Lung (tissue), 12 donors: ENCODE measurements around the gene ATP6V1E1. TPM values are rescaled to one million over a fixed set of nuclear protein-coding genes. Genes with fewer than 3 reads are reported as not detected.

Experiments
- ATAC-seq: fragments of 200-7000 bp; cut with Tn5 transposase; one replicate; pipeline ENCODE4 v1.9.1; 2020; ENCODE audit warnings: moderate number of reproducible peaks; ENCODE audit not compliant: insufficient read depth, low FRiP score
- DNase-seq, 3 donors: peaks; one replicate each; pipeline ENCODE4 v3.0.0-alpha.2; 2013 to 2017
- H3K27ac ChIP-seq, 2 donors: one replicate each; pipeline ENCODE4 v1.5.1; 2013; ENCODE audit warnings: mild to moderate bottlenecking in 2 of 2, moderate library complexity in 2 of 2, control low read depth in 1 of 2, inconsistent platforms in 1 of 2, low read depth in 1 of 2, low read length in 1 of 2
- H3K27me3 ChIP-seq, 3 donors: one replicate each; pipeline ENCODE4 v1.5.1; 2013; ENCODE audit warnings: low read length in 2 of 3; ENCODE audit not compliant: control insufficient read depth in 3 of 3, insufficient read depth in 3 of 3
- H3K36me3 ChIP-seq, 4 donors: one replicate each; pipeline ENCODE4 v1.5.1; 2013; ENCODE audit warnings: low read length in 4 of 4, mild to moderate bottlenecking in 1 of 4, moderate library complexity in 1 of 4; ENCODE audit not compliant: control insufficient read depth in 4 of 4, insufficient read depth in 4 of 4
- H3K4me1 ChIP-seq, 5 donors: one replicate each; pipeline ENCODE4 v1.5.1; 2013; ENCODE audit warnings: low read length in 5 of 5, mild to moderate bottlenecking in 2 of 5, moderate library complexity in 1 of 5; ENCODE audit not compliant: control insufficient read depth in 5 of 5, insufficient read depth in 5 of 5
- H3K4me3 ChIP-seq: one replicate; pipeline ENCODE4 v1.5.1; 2013; ENCODE audit warnings: mild to moderate bottlenecking, control low read depth, moderate library complexity
- H3K9ac ChIP-seq, 2 donors: one replicate each; pipeline ENCODE4 v1.5.1; 2013; ENCODE audit warnings: low read length in 2 of 2, control low read depth in 1 of 2; ENCODE audit not compliant: insufficient read depth in 1 of 2
- H3K9me3 ChIP-seq, 4 donors: one replicate each; pipeline ENCODE4 v1.5.1; 2013; ENCODE audit warnings: low read length in 3 of 4, mild to moderate bottlenecking in 1 of 4, moderate library complexity in 1 of 4; ENCODE audit not compliant: control insufficient read depth in 4 of 4, insufficient read depth in 3 of 4
- CTCF ChIP-seq: IDR thresholded peaks from 2 replicates; pipeline ENCODE4 v1.5.1; 2012; ENCODE audit warnings: mild to moderate bottlenecking; ENCODE audit errors: control extremely low read depth, extremely low read depth
- WGBS, 2 donors: extraction: QIAGEN DNeasy Blood & Tissue Kit; methylation state at CpG; one replicate each; pipeline ENCODE4 v1.1.7; 2013; 5-methylcytosine and 5-hydroxymethylcytosine counted together
- polyA plus RNA-seq, 2 donors: library from polyadenylated mRNA; stranded (reverse); fragments of 200-250 nt; gene quantifications; one replicate each; pipeline ENCODE4 v1.2.1, GENCODE V29; 2013
- total RNA-seq, 2 donors: library from RNA; depleted of rRNA in 1 of 2; stranded (reverse); fragments of >200 nt in 1 of 2; gene quantifications; one replicate each; pipeline ENCODE4 v1.2.1, GENCODE V29; 2014 to 2021
- donor health status: control.
- donor health status: control.
- donor health status: Bipolar disorder and iron deficiency.
- donor health status: healthy.
- donor health status: DM: yes; HTN: yes; CAD: no.

The ATP6V1E1 gene
- total and polyA plus RNA-seq, 4 donors, result 109 to 199 (median 124) TPM

- TF ChIP-seq CTCF, result no peak
- no peaks in the 10 kb centered on the region for H3K36me3 ChIP-seq
- H3K4me1 ChIP-seq, result peaks cover 3 to 14% (median 6%) of the 10 kb centered on the region in 5 donors
- no peak for ATAC-seq
- DNase-seq, result no peak
- H3K27me3 ChIP-seq, result no peaks in the 10 kb centered on the region
- H3K27ac ChIP-seq, result no peak overlapping the region
- H3K9ac ChIP-seq, result no peak overlapping the region
- WGBS, 2 donors, result 78 to 79% methylated on average over 5 of the region's 5 CpGs
- H3K9me3 ChIP-seq, result no peaks in the 10 kb centered on the region
- H3K4me3 ChIP-seq, result no peak overlapping the region
These were observed 53.4 kb downstream of the ATP6V1E1 start for GRCh38 chr22:17575151-17575550.

- Histone ChIP-seq H3K4me3 (no peak overlapping the region), H3K9ac (peak overlapping the region; percentile 37 to 73), H3K4me1 (peaks cover 12 to 25% (median 14%) of the 10 kb centered on the region in 5 donors), H3K36me3 (no peaks in the 10 kb centered on the region), H3K27me3 (no peaks in the 10 kb centered on the region), H3K27ac (peak overlapping the region; percentile 87 to 95), H3K9me3 (no peaks in the 10 kb centered on the region)
- DNase-seq (peak; percentile 80 to 93 (median 90)), ATAC-seq (peak; percentile 73)
- TF ChIP-seq CTCF, result no peak
- 44 to 56% methylated on average over 21 of the region's 21 CpGs for WGBS, 2 donors
These were observed 57.5 kb downstream of the ATP6V1E1 start for GRCh38 chr22:17570851-17571631.

GRCh38 chr22:17569971-17570511 is 58.5 kb downstream of the ATP6V1E1 start:
- Histone ChIP-seq H3K9me3 (no peaks in the 10 kb centered on the region), H3K9ac (no peak overlapping the region), H3K36me3 (no peaks in the 10 kb centered on the region), H3K27me3 (no peaks in the 10 kb centered on the region), H3K4me1 (peaks cover 12 to 25% (median 14%) of the 10 kb centered on the region in 5 donors), H3K27ac (peak overlapping the region; percentile 65 to 86), H3K4me3 (no peak overlapping the region)
- ATAC-seq (peak; percentile 8), DNase-seq (peak; percentile 51 to 74 (median 69))
- WGBS, 2 donors, result 34 to 45% methylated on average over 8 of the region's 8 CpGs
- TF ChIP-seq CTCF, result no peak
